ENCODE results near the gene ALX3.

DNA sequence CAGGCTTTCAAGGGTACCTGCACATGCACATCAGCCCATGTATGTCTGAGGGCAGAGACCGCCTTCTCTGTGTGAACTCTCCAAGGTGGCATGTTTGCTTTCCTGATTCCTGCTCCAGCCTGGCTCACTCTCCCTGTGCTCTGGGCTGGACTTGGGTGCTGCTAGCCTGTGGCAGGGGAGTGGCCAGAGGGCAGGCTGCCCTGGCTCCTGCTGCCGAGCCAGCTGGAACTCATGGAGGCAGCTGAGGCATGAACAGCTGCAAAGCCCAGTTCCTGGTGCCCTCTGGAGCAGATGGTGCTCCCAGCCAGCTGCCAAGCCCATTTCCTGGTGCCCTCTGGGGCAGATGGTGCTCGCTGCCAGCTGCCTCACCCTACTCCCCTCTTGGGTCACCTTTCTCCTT is 49.4 kb upstream of the ALX3 start:
- no peak for TF ChIP-seq POLR2A (IDR thresholded peaks at IDR 0.05; ENCODE audit: low read length)
- TF ChIP-seq GATA1 (IDR thresholded peaks at IDR 0.05; ENCODE audit: low read depth, low read length): no peak
